Measurements from ENCODE around the gene PKDCC. TPM values are rescaled to one million over a fixed set of nuclear protein-coding genes. Genes with fewer than 3 reads are reported as not detected.
"Not testable (repeated sequence)": the region's sequence is repeated elsewhere in the genome, so short reads cannot be mapped to it uniquely, and the experiment has no call there.

The PKDCC gene
- total and polyA plus RNA-seq, 2 experiments from 2014 or later: 1.2 to 9.9 TPM

GRCh38 chr2:42030829-42031228, 17.0 kb upstream of the PKDCC start:
- H3K27ac ChIP-seq: no peak overlapping the region
- H4K20me1 ChIP-seq (ENCODE audit: insufficient read depth): no peaks in the 10 kb centered on the region
- no peak overlapping the region for H3K4me2 ChIP-seq (ENCODE audit: unreplicated experiment)
- no peaks in the 10 kb centered on the region for H3K27me3 ChIP-seq (replicated peaks; ENCODE audit: insufficient read depth)
- DNase-seq: no peak
- no peaks in the 10 kb centered on the region for H3F3A ChIP-seq (ENCODE audit: insufficient read depth)
- H3K4me1 ChIP-seq (ENCODE audit: insufficient read depth): no peaks in the 10 kb centered on the region
- no peaks in the 10 kb centered on the region for H3K79me2 ChIP-seq (ENCODE audit: insufficient read depth)
- no peaks in the 10 kb centered on the region for H3K9me2 ChIP-seq (ENCODE audit: insufficient read depth)
- no peak for TF ChIP-seq EZH2 (IDR thresholded peaks at IDR 0.05; ENCODE audit: insufficient read depth, poor library complexity, severe bottlenecking)
- TF ChIP-seq EZH2phosphoT487 (IDR thresholded peaks at IDR 0.05; ENCODE audit: insufficient read depth, low read depth): no peak
- H3K4me3 ChIP-seq: no peak overlapping the region
- in situ Hi-C loops (cut with MboI): no loop called here
- no peaks in the 10 kb centered on the region for H3K36me3 ChIP-seq (ENCODE audit: low read depth)
- H2AFZ ChIP-seq: no peak overlapping the region
- no peaks in the 10 kb centered on the region for H3K9me3 ChIP-seq (ENCODE audit: low read depth)
- WGBS, 2 experiments (ENCODE audit: low coverage in 1 of 2, low lambda C conversion rate in 2 of 2, missing lambda C conversion rate in 2 of 2): 88 to 93% methylated on average over 1 of the region's 1 CpG
- H3K9ac ChIP-seq: no peak overlapping the region

GRCh38 chr2:42031281-42032223, 16.3 kb upstream of the PKDCC start:
- Histone ChIP-seq H3K4me3 (no peak overlapping the region), H3K36me3 (ENCODE audit: low read depth) (no peaks in the 10 kb centered on the region), H3K9ac (no peak overlapping the region), H3F3A (ENCODE audit: insufficient read depth) (no peaks in the 10 kb centered on the region), H4K20me1 (ENCODE audit: insufficient read depth) (no peaks in the 10 kb centered on the region), H3K27me3 (replicated peaks; ENCODE audit: insufficient read depth) (no peaks in the 10 kb centered on the region), H3K27ac (no peak overlapping the region), H3K9me3 (ENCODE audit: low read depth) (no peaks in the 10 kb centered on the region), H3K9me2 (ENCODE audit: insufficient read depth) (no peaks in the 10 kb centered on the region), H2AFZ (no peak overlapping the region), H3K4me1 (ENCODE audit: insufficient read depth) (no peaks in the 10 kb centered on the region), H3K4me2 (ENCODE audit: unreplicated experiment) (no peak overlapping the region), H3K79me2 (ENCODE audit: insufficient read depth) (no peaks in the 10 kb centered on the region)
- WGBS, 2 experiments (ENCODE audit: low coverage in 1 of 2, low lambda C conversion rate in 2 of 2, missing lambda C conversion rate in 2 of 2): 58 to 64% methylated on average over 4 of the region's 4 CpGs
- in situ Hi-C loops (cut with MboI): no loop called here
- TF ChIP-seq EZH2phosphoT487 (IDR thresholded peaks at IDR 0.05; ENCODE audit: insufficient read depth, low read depth) (no peak), EZH2 (IDR thresholded peaks at IDR 0.05; ENCODE audit: insufficient read depth, poor library complexity, severe bottlenecking) (no peak)
- DNase-seq: peak; percentile 30

- Histone ChIP-seq H3K36me3 (ENCODE audit: low read depth) (no peaks in the 10 kb centered on the region), H3K4me2 (ENCODE audit: unreplicated experiment) (no peak overlapping the region), H4K20me1 (ENCODE audit: insufficient read depth) (no peaks in the 10 kb centered on the region), H2AFZ (no peak overlapping the region), H3K4me1 (ENCODE audit: insufficient read depth) (no peaks in the 10 kb centered on the region), H3K9me2 (ENCODE audit: insufficient read depth) (no peaks in the 10 kb centered on the region), H3K9me3 (ENCODE audit: low read depth) (no peaks in the 10 kb centered on the region), H3F3A (ENCODE audit: insufficient read depth) (no peaks in the 10 kb centered on the region), H3K4me3 (no peak overlapping the region), H3K27me3 (replicated peaks; ENCODE audit: insufficient read depth) (no peaks in the 10 kb centered on the region), H3K79me2 (ENCODE audit: insufficient read depth) (no peaks in the 10 kb centered on the region), H3K27ac (no peak overlapping the region), H3K9ac (no peak overlapping the region)
- TF ChIP-seq EZH2 (IDR thresholded peaks at IDR 0.05; ENCODE audit: insufficient read depth, poor library complexity, severe bottlenecking) (no peak), EZH2phosphoT487 (IDR thresholded peaks at IDR 0.05; ENCODE audit: insufficient read depth, low read depth) (no peak)
- WGBS, 2 experiments (ENCODE audit: low coverage in 1 of 2, low lambda C conversion rate in 2 of 2, missing lambda C conversion rate in 2 of 2): 78 to 83% methylated on average over 6 of the region's 6 CpGs
- in situ Hi-C loops (cut with MboI): no loop called here
- DNase-seq: no peak
These were observed 15.6 kb upstream of the PKDCC start for GRCh38 chr2:42032224-42032620.

- Histone ChIP-seq H3F3A (ENCODE audit: insufficient read depth) (no peaks in the 10 kb centered on the region), H3K27ac (no peak overlapping the region), H4K20me1 (ENCODE audit: insufficient read depth) (no peaks in the 10 kb centered on the region), H3K4me2 (ENCODE audit: unreplicated experiment) (no peak overlapping the region), H3K27me3 (replicated peaks; ENCODE audit: insufficient read depth) (no peaks in the 10 kb centered on the region), H3K4me1 (ENCODE audit: insufficient read depth) (no peaks in the 10 kb centered on the region), H3K36me3 (ENCODE audit: low read depth) (no peaks in the 10 kb centered on the region), H2AFZ (no peak overlapping the region), H3K9ac (no peak overlapping the region), H3K9me2 (ENCODE audit: insufficient read depth) (no peaks in the 10 kb centered on the region), H3K79me2 (ENCODE audit: insufficient read depth) (no peaks in the 10 kb centered on the region), H3K9me3 (ENCODE audit: low read depth) (no peaks in the 10 kb centered on the region), H3K4me3 (no peak overlapping the region)
- in situ Hi-C loops (cut with MboI): no loop called here
- TF ChIP-seq EZH2 (IDR thresholded peaks at IDR 0.05; ENCODE audit: insufficient read depth, poor library complexity, severe bottlenecking) (no peak), EZH2phosphoT487 (IDR thresholded peaks at IDR 0.05; ENCODE audit: insufficient read depth, low read depth) (no peak)
- WGBS, 2 experiments (ENCODE audit: low coverage in 1 of 2, low lambda C conversion rate in 2 of 2, missing lambda C conversion rate in 2 of 2): 56 to 58% methylated on average over 8 to 11 of the region's 11 CpGs
- no peak for DNase-seq
These were observed 15.1 kb upstream of the PKDCC start for GRCh38 chr2:42032745-42033144.

GRCh38 chr2:42034096-42034495, 13.7 kb upstream of the PKDCC start:
- H3K27me3 ChIP-seq (replicated peaks; ENCODE audit: insufficient read depth); H3K36me3 ChIP-seq (ENCODE audit: low read depth); H3K79me2 ChIP-seq (ENCODE audit: insufficient read depth); H3K9ac ChIP-seq; H2AFZ ChIP-seq; H3K9me3 ChIP-seq (ENCODE audit: low read depth); H3K4me1 ChIP-seq (ENCODE audit: insufficient read depth); H3F3A ChIP-seq (ENCODE audit: insufficient read depth); H3K9me2 ChIP-seq (ENCODE audit: insufficient read depth); H4K20me1 ChIP-seq (ENCODE audit: insufficient read depth); DNase-seq; in situ Hi-C loops (cut with MboI); H3K4me3 ChIP-seq; H3K27ac ChIP-seq; H3K4me2 ChIP-seq (ENCODE audit: unreplicated experiment): not testable (repeated sequence)
- 76 to 85% methylated on average over 6 of the region's 6 CpGs for WGBS, 2 experiments (ENCODE audit: low coverage in 1 of 2, low lambda C conversion rate in 2 of 2, missing lambda C conversion rate in 2 of 2)
